GM18507 (cell line): ENCODE results near the gene EPHB1.

ENCODE experiments used
- DNase-seq: peaks from one replicate; pipeline ENCODE4 v3.0.0; 2011; ENCODE audit warnings: low read depth; ENCODE audit not compliant: insufficient read length; ENCODE audit errors: extremely low spot score
- FAIRE-seq: peaks from 2 replicates; lab custom pipeline; 2011; peaks lifted over from hg19 to GRCh38; lab: Jason Lieb, UNC

EPHB1 gene

GRCh38 chr3:134897391-134898141 is 102.5 kb downstream of the EPHB1 start:
- no peak for FAIRE-seq

GRCh38 chr3:134898181-134898754 is 103.2 kb downstream of the EPHB1 start:
- FAIRE-seq (no peak), DNase-seq (no peak)

More at GRCh38 chr3:134897391-134898141, 102.5 kb downstream of the EPHB1 start:
- DNase-seq = no peak

- DNase-seq (no peak), FAIRE-seq (no peak)
Observed at GRCh38 chr3:134899786-134900185, 104.7 kb downstream of the EPHB1 start.

- DNase-seq (no peak), FAIRE-seq (no peak)
Observed at GRCh38 chr3:134900482-134900881, 105.4 kb downstream of the EPHB1 start.

- DNase-seq (no peak), FAIRE-seq (no peak)
Observed at GRCh38 chr3:134901461-134901860, 106.4 kb downstream of the EPHB1 start.

- DNase-seq = no peak
- no peak for FAIRE-seq
Observed at GRCh38 chr3:134903837-134904236, 108.8 kb downstream of the EPHB1 start.

GRCh38 chr3:134904241-134904771 is 109.2 kb downstream of the EPHB1 start:
- peak; percentile 86 for DNase-seq
- peak; percentile 100 for FAIRE-seq

GRCh38 chr3:134904776-134905646 is 110.0 kb downstream of the EPHB1 start:
- DNase-seq (no peak), FAIRE-seq (peak; percentile 55)

- DNase-seq (no peak), FAIRE-seq (no peak)
Observed at GRCh38 chr3:134905647-134905935, 110.5 kb downstream of the EPHB1 start.

- FAIRE-seq (no peak), DNase-seq (no peak)
Observed at GRCh38 chr3:134908271-134908670, 113.2 kb downstream of the EPHB1 start.

GRCh38 chr3:134910026-134910425 is 115.0 kb downstream of the EPHB1 start:
- DNase-seq = no peak
- FAIRE-seq = no peak

- FAIRE-seq (no peak), DNase-seq (no peak)
Observed at GRCh38 chr3:134911586-134912548, 116.8 kb downstream of the EPHB1 start.

GRCh38 chr3:134916276-134916961 is 121.4 kb downstream of the EPHB1 start:
- FAIRE-seq = no peak
- DNase-seq = no peak

GRCh38 chr3:134917631-134918030 is 122.6 kb downstream of the EPHB1 start:
- FAIRE-seq = no peak
- no peak for DNase-seq

GRCh38 chr3:134918441-134918840 is 123.4 kb downstream of the EPHB1 start:
- DNase-seq (no peak), FAIRE-seq (peak; percentile 95)

- FAIRE-seq (no peak), DNase-seq (no peak)
Observed at GRCh38 chr3:134922101-134922500, 127.0 kb downstream of the EPHB1 start.

- no peak for FAIRE-seq
- DNase-seq = no peak
Observed at GRCh38 chr3:134922866-134923265, 127.8 kb downstream of the EPHB1 start.

- FAIRE-seq (no peak), DNase-seq (no peak)
Observed at GRCh38 chr3:134923286-134923685, 128.2 kb downstream of the EPHB1 start.

GRCh38 chr3:134927599-134927998 is 132.5 kb downstream of the EPHB1 start:
- DNase-seq (no peak), FAIRE-seq (no peak)
